ENCODE measurements around the gene IL1RN.

Gene IL1RN

GRCh38 chr2:113104054-113104611, 23.3 kb upstream of the IL1RN start:
- Histone ChIP-seq H3K27ac (ENCODE audit: low read depth, low read length) (peak overlapping the region; percentile 61), H2AFZ (ENCODE audit: low read length, unreplicated experiment) (no peak overlapping the region), H3K27me3 (ENCODE audit: insufficient read depth, low read length) (no peaks in the 10 kb centered on the region), H3K4me3 (ENCODE audit: low read depth, low read length) (no peak overlapping the region), H3K79me2 (ENCODE audit: control insufficient read depth, insufficient read depth, low read length, unreplicated experiment) (no peaks in the 10 kb centered on the region), H3K4me1 (ENCODE audit: control insufficient read depth, insufficient read depth, low read length, unreplicated experiment) (peaks cover 5% of the 10 kb centered on the region), H3K36me3 (ENCODE audit: insufficient read depth, low read length) (no peaks in the 10 kb centered on the region)

GRCh38 chr2:113105047-113105785, 22.2 kb upstream of the IL1RN start:
- H3K79me2 ChIP-seq (ENCODE audit: control insufficient read depth, insufficient read depth, low read length, unreplicated experiment) = no peaks in the 10 kb centered on the region
- H3K36me3 ChIP-seq (ENCODE audit: insufficient read depth, low read length) = no peaks in the 10 kb centered on the region
- H3K4me3 ChIP-seq (ENCODE audit: low read depth, low read length) = no peak overlapping the region
- peak overlapping the region; percentile 61 for H3K27ac ChIP-seq (ENCODE audit: low read depth, low read length)
- no peak overlapping the region for H2AFZ ChIP-seq (ENCODE audit: low read length, unreplicated experiment)
- peaks cover 5% of the 10 kb centered on the region for H3K4me1 ChIP-seq (ENCODE audit: control insufficient read depth, insufficient read depth, low read length, unreplicated experiment)
- H3K27me3 ChIP-seq (ENCODE audit: insufficient read depth, low read length) = peaks cover 8% of the 10 kb centered on the region

GRCh38 chr2:113111121-113111520, 16.3 kb upstream of the IL1RN start:
- Histone ChIP-seq H3K4me1 (ENCODE audit: control insufficient read depth, insufficient read depth, low read length, unreplicated experiment) (peaks cover 6% of the 10 kb centered on the region), H3K36me3 (ENCODE audit: insufficient read depth, low read length) (no peaks in the 10 kb centered on the region), H3K4me3 (ENCODE audit: low read depth, low read length) (no peak overlapping the region), H3K27me3 (ENCODE audit: insufficient read depth, low read length) (peaks cover 26% of the 10 kb centered on the region), H3K79me2 (ENCODE audit: control insufficient read depth, insufficient read depth, low read length, unreplicated experiment) (no peaks in the 10 kb centered on the region), H3K27ac (ENCODE audit: low read depth, low read length) (no peak overlapping the region), H2AFZ (ENCODE audit: low read length, unreplicated experiment) (no peak overlapping the region)

- H3K36me3 ChIP-seq (ENCODE audit: insufficient read depth, low read length) = no peaks in the 10 kb centered on the region
- no peak overlapping the region for H2AFZ ChIP-seq (ENCODE audit: low read length, unreplicated experiment)
- no peaks in the 10 kb centered on the region for H3K79me2 ChIP-seq (ENCODE audit: control insufficient read depth, insufficient read depth, low read length, unreplicated experiment)
- peaks cover 26% of the 10 kb centered on the region for H3K27me3 ChIP-seq (ENCODE audit: insufficient read depth, low read length)
- H3K4me1 ChIP-seq (ENCODE audit: control insufficient read depth, insufficient read depth, low read length, unreplicated experiment) = peaks cover 13% of the 10 kb centered on the region
- no peak overlapping the region for H3K27ac ChIP-seq (ENCODE audit: low read depth, low read length)
- H3K4me3 ChIP-seq (ENCODE audit: low read depth, low read length) = no peak overlapping the region
Observed at GRCh38 chr2:113111823-113112287, 15.5 kb upstream of the IL1RN start.

- no peaks in the 10 kb centered on the region for H3K36me3 ChIP-seq (ENCODE audit: insufficient read depth, low read length)
- no peak overlapping the region for H3K27ac ChIP-seq (ENCODE audit: low read depth, low read length)
- no peak overlapping the region for H2AFZ ChIP-seq (ENCODE audit: low read length, unreplicated experiment)
- peaks cover 19% of the 10 kb centered on the region for H3K4me1 ChIP-seq (ENCODE audit: control insufficient read depth, insufficient read depth, low read length, unreplicated experiment)
- H3K79me2 ChIP-seq (ENCODE audit: control insufficient read depth, insufficient read depth, low read length, unreplicated experiment) = no peaks in the 10 kb centered on the region
- H3K4me3 ChIP-seq (ENCODE audit: low read depth, low read length) = no peak overlapping the region
- peaks cover 26% of the 10 kb centered on the region for H3K27me3 ChIP-seq (ENCODE audit: insufficient read depth, low read length)
Observed at GRCh38 chr2:113112441-113112840, 15.0 kb upstream of the IL1RN start.

- Histone ChIP-seq H3K79me2 (ENCODE audit: control insufficient read depth, insufficient read depth, low read length, unreplicated experiment) (no peaks in the 10 kb centered on the region), H3K36me3 (ENCODE audit: insufficient read depth, low read length) (no peaks in the 10 kb centered on the region), H2AFZ (ENCODE audit: low read length, unreplicated experiment) (no peak overlapping the region), H3K27me3 (ENCODE audit: insufficient read depth, low read length) (peaks cover 26% of the 10 kb centered on the region), H3K27ac (ENCODE audit: low read depth, low read length) (no peak overlapping the region), H3K4me1 (ENCODE audit: control insufficient read depth, insufficient read depth, low read length, unreplicated experiment) (peaks cover 21% of the 10 kb centered on the region), H3K4me3 (ENCODE audit: low read depth, low read length) (no peak overlapping the region)
Observed at GRCh38 chr2:113112871-113113270, 14.5 kb upstream of the IL1RN start.

- H3K27me3 ChIP-seq (ENCODE audit: insufficient read depth, low read length) = peaks cover 26% of the 10 kb centered on the region
- H2AFZ ChIP-seq (ENCODE audit: low read length, unreplicated experiment) = no peak overlapping the region
- H3K79me2 ChIP-seq (ENCODE audit: control insufficient read depth, insufficient read depth, low read length, unreplicated experiment) = no peaks in the 10 kb centered on the region
- peaks cover 24% of the 10 kb centered on the region for H3K4me1 ChIP-seq (ENCODE audit: control insufficient read depth, insufficient read depth, low read length, unreplicated experiment)
- H3K27ac ChIP-seq (ENCODE audit: low read depth, low read length) = no peak overlapping the region
- no peak overlapping the region for H3K4me3 ChIP-seq (ENCODE audit: low read depth, low read length)
- no peaks in the 10 kb centered on the region for H3K36me3 ChIP-seq (ENCODE audit: insufficient read depth, low read length)
Observed at GRCh38 chr2:113113807-113114206, 13.6 kb upstream of the IL1RN start.

GRCh38 chr2:113114224-113114945, 13.0 kb upstream of the IL1RN start:
- H3K79me2 ChIP-seq (ENCODE audit: control insufficient read depth, insufficient read depth, low read length, unreplicated experiment) = no peaks in the 10 kb centered on the region
- no peaks in the 10 kb centered on the region for H3K36me3 ChIP-seq (ENCODE audit: insufficient read depth, low read length)
- H3K4me3 ChIP-seq (ENCODE audit: low read depth, low read length) = no peak overlapping the region
- peaks cover 24% of the 10 kb centered on the region for H3K4me1 ChIP-seq (ENCODE audit: control insufficient read depth, insufficient read depth, low read length, unreplicated experiment)
- no peak overlapping the region for H3K27ac ChIP-seq (ENCODE audit: low read depth, low read length)
- peaks cover 26% of the 10 kb centered on the region for H3K27me3 ChIP-seq (ENCODE audit: insufficient read depth, low read length)
- H2AFZ ChIP-seq (ENCODE audit: low read length, unreplicated experiment) = no peak overlapping the region

GRCh38 chr2:113114996-113115395, 12.4 kb upstream of the IL1RN start:
- Histone ChIP-seq H3K4me1 (ENCODE audit: control insufficient read depth, insufficient read depth, low read length, unreplicated experiment) (peaks cover 24% of the 10 kb centered on the region), H2AFZ (ENCODE audit: low read length, unreplicated experiment) (no peak overlapping the region), H3K27ac (ENCODE audit: low read depth, low read length) (no peak overlapping the region), H3K4me3 (ENCODE audit: low read depth, low read length) (no peak overlapping the region), H3K79me2 (ENCODE audit: control insufficient read depth, insufficient read depth, low read length, unreplicated experiment) (no peaks in the 10 kb centered on the region), H3K36me3 (ENCODE audit: insufficient read depth, low read length) (no peaks in the 10 kb centered on the region), H3K27me3 (ENCODE audit: insufficient read depth, low read length) (peaks cover 25% of the 10 kb centered on the region)

- no peaks in the 10 kb centered on the region for H3K79me2 ChIP-seq (ENCODE audit: control insufficient read depth, insufficient read depth, low read length, unreplicated experiment)
- H3K36me3 ChIP-seq (ENCODE audit: insufficient read depth, low read length) = no peaks in the 10 kb centered on the region
- H2AFZ ChIP-seq (ENCODE audit: low read length, unreplicated experiment) = no peak overlapping the region
- peak overlapping the region; percentile 73; the same call in 1 of the 2 replicates for H3K27ac ChIP-seq (ENCODE audit: low read depth, low read length)
- peaks cover 18% of the 10 kb centered on the region; the same call in 1 of the 2 replicates for H3K27me3 ChIP-seq (ENCODE audit: insufficient read depth, low read length)
- H3K4me3 ChIP-seq (ENCODE audit: low read depth, low read length) = no peak overlapping the region
- peaks cover 24% of the 10 kb centered on the region for H3K4me1 ChIP-seq (ENCODE audit: control insufficient read depth, insufficient read depth, low read length, unreplicated experiment)
Observed at GRCh38 chr2:113116100-113116958, 11.1 kb upstream of the IL1RN start.
